ENCODE results near the gene GTF2H1.
"Not testable (repeated sequence)": the region's sequence is repeated elsewhere in the genome, so short reads cannot be mapped to it uniquely, and the experiment has no call there.

The GTF2H1 gene

DNA sequence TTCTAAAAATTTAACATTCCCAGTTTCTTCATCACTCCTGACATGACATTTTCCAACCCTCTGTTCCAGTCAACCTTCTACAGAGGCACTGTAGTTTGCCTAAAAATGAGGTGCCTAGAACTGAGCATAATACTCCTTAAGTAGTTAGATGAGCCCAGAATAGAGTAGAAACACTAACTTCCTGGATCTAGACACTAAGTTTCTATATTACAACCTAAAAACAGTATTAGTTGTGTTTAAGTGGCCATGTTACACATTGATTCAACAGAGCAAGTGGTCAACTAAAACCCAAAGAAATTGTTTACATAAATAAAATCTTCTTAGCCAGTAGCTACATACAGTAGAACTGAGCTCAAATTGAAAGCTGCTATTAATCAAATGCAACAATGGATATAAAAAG lies 1.8 kb upstream of the GTF2H1 start:
- no peak for DNase-seq

- no peak for DNase-seq
These were observed 794 bp upstream of the GTF2H1 start for GRCh38 chr11:18321578-18321968.

GRCh38 chr11:18322818-18323570 lies 627 bp downstream of the GTF2H1 start:
- DNase-seq, result no peak

DNA sequence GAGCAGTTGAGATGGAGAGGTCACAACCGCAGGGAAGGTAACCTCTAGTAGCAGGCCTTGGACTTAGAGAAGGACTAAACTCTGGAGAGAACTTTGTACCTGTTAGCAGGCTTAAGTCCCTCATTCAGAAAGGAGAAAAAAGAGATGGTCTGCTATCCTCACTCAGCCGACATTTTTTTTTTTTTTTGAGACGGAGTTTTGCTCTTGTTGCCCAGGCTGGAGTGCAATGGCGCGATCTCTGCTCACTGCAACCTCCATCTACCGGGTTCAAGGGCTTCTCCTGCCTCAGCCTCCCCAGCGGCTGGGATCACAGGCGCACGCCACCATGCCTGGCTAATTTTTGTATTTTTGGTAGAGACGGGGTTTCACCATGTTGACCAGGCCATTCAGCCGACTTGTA lies 1.5 kb downstream of the GTF2H1 start:
- DNase-seq, result not testable (repeated sequence)

DNA sequence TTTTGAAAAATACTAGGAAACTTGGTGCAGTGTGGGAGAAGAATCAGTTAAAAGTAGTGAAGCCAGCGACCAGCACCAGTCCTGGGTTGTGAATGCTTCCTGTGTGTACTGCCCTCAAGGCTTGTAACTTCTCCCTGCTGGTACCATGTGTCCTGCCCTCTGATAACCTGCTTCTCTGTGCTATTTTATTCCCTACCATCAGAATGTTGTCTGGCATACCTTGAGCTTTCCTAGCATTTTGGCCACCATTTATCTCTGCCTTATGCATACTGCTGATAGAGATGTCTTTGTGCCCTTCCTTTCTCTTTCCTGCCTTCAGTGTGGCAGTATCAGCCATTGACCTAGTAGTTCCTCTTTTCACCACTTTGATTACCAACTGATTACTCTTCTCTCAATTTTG lies 2.0 kb downstream of the GTF2H1 start:
- DNase-seq, result no peak

DNA sequence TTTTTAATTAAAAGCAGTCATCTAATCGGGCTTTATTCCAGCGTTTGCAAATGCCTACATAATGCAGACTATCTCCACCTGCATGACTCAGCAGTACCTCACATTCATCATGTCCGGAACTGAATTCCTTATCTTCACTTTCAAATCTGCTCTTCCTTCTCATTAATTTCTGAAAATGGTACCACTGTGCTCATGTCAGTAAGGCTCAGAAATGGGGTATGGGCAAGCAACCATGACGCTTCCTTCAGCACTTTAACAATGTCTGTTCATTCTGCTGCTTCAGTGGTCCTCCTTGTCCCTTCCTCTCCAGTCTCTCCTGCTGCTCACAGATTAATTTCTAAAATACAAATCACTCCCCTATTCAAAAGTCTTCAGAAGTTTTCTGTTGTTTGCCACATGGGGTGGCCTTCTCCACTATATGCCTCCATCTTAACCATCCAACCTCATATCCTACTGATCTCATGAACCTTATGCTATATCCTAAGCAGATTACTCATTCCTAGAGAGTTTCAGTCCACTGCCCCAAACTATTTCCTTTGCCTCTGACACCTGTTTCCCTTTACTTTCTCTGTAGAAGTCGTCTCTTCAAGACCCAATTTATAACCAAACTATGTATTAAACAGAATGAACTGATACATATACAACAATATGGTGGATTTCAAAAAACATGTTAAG lies 7.0 kb downstream of the GTF2H1 start:
- no peak for DNase-seq

- DNase-seq, result no peak
These were observed 8.6 kb downstream of the GTF2H1 start for GRCh38 chr11:18330921-18331320.

GRCh38 chr11:18332302-18332701 lies 9.9 kb downstream of the GTF2H1 start:
- DNase-seq, result no peak

GRCh38 chr11:18332891-18333290 lies 10.5 kb downstream of the GTF2H1 start:
- DNase-seq, result no peak

- peak; percentile 84 for DNase-seq
These were observed 25.2 kb downstream of the GTF2H1 start for GRCh38 chr11:18347471-18348125.

DNA sequence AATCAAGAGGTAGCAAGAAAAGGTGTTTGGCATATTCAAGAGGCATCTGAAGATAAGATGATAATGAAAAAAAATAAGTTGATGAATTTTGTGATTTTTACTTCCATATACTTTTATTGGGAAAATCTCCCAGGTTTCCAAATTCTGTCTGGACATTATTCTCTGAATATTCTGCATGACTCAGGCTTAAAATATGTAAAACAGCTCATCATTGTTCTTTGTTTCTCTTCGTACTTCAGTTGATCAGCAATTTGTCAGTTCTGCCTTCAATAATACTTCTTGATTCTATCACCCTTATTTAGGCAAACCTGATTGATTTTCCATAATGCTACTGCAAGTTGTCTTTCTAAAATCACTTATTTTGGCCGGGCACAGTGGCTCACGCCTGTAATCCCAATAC lies 30.2 kb downstream of the GTF2H1 start:
- peak; percentile 36 for DNase-seq

GRCh38 chr11:18358646-18359045 lies 36.3 kb downstream of the GTF2H1 start:
- no peak for DNase-seq

DNA sequence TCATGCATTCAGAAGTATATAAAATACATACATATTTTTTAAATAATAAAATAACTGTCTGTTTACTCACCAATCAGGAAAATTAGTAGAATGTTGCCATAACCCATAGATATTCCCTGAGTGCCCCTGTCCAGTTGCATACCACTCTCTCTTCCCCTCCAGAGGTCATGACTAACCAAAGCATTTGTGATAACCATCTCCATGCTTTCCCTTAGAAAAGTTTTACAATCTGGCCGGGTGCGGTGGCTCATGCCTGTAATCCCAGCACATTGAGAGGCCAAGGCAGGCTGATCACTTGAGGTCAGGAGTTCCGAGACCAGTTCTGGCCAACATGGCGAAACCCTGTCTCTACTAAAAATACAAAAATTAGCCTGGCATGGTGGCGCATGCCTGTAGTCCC lies 38.8 kb downstream of the GTF2H1 start:
- no peak for DNase-seq

DNA sequence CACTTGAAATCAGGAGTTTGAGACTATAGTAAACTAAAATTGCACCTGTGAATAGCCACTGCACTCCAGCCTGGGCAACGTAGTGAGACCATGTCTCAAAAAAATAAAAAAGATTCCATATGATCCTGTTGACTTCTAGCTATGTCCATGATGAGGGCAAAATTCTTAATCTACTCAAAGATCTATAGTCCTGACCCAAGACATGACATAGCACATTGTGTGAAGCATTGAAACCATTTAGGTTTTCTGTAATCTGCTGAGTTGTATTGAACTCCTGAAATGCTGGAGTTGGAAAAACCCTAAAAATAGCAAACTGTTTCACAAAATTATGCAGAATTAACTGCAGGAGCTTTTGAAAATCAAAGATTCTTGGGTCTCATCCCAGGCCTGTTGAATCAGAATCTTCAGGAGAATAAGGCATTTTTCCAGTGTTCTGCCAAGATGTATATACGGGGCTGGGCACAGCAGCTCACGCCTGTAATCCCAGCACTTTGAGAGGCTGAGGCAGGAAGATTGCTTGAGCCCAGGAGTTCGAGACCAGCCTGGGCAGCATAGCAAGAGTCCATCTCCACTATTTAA lies 42.2 kb downstream of the GTF2H1 start:
- no peak for DNase-seq

DNA sequence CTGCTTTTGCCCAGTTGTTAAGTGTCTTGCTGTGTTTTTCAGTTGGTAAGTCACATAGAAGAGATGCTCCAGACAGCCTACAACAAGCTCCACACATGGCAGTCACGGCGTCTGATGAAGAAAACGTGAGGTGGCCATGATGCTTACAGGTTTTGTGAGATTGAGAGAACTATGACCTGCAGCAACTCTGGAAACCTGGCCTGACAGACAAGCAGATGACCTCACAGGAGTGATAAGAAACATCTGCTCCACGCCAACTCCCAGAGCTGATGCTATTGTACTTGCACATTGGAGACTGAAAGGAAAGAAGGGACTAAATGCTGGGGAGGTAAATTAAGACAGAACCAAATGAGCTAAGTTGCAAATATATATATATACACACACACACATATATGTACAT lies 43.4 kb downstream of the GTF2H1 start:
- DNase-seq, result no peak

GRCh38 chr11:18366286-18366685 lies 43.9 kb downstream of the GTF2H1 start:
- no peak for DNase-seq

GRCh38 chr11:18367431-18367830 lies 45.1 kb downstream of the GTF2H1 start:
- no peak for DNase-seq

DNA sequence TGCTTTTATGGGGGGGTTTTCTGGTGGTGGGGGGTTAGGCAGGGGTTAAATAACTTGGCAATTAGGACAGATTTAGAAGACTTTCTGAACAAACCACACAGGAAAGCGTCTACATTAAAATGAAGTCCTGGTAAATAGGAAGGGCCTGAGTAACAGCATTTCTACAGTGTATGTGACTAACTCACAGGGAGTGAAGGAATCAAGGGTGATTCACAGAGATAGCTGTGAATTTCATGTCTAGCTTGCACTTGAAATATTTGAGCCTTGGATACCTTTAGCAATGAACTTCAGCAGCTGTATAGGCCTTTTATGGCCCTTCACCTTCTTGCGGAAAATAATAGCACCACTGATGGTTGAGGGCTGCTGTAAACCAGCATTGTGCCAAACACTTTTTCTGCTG lies 45.9 kb downstream of the GTF2H1 start:
- DNase-seq, result peak; percentile 48

GRCh38 chr11:18369398-18369797 lies 47.0 kb downstream of the GTF2H1 start:
- DNase-seq, result no peak

DNA sequence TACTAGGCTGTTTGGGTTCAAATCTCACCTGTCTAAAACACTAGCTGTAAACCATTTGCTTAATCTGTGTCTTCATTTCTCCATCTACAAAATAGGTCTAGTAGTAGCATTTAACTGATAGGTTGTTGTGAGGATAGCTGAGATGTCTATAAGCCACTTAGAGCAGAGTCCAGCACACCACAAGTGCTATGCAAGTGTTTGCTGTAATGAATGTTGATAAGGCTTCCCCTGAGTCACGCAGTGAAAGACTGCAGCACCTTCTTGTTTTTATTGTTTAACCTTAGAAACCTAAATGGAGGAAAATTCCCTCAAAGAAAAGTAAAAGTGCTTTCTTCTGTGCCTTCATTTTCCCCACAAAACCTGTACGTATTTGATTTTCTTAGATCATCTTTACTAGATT lies 48.9 kb downstream of the GTF2H1 start:
- no peak for DNase-seq

DNA sequence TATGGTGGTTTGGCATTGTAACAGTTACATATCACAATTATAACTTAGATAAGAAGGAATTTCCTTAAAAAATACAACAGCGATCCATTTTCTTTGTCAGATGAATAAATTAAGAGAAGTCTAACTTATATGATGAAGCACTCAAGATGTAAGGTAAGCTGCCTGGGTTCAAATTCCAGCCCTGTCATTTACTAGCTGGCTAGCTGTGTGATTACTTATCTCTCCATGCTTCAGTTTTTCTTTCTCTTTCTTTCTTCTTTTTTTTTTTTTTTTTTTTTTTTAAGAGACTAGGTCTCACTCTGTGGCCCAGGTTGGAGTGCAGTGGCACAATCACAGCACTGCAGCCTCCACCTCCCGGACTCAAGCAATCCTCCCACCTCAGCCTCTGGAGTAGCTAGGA lies 49.8 kb downstream of the GTF2H1 start:
- no peak for DNase-seq

GRCh38 chr11:18374956-18375355 lies 52.6 kb downstream of the GTF2H1 start:
- DNase-seq, result no peak

- no peak for DNase-seq
These were observed 53.6 kb downstream of the GTF2H1 start for GRCh38 chr11:18375941-18376340.

GRCh38 chr11:18379201-18379600 lies 56.8 kb downstream of the GTF2H1 start:
- DNase-seq, result no peak
